K562 (cell line): ENCODE results near the gene RNF17.

Source experiments
- EZH2 ChIP-seq: IDR thresholded peaks from 2 replicates; pipeline ENCODE4 v1.6.1; 2012; ENCODE audit warnings: low read depth, mild to moderate bottlenecking, inconsistent platforms, low read length, borderline replicate concordance
- HCFC1 ChIP-seq: IDR thresholded peaks from 2 replicates; pipeline ENCODE4 v1.6.1; 2012; ENCODE audit warnings: low read depth, low read length, improper control_type of control experiment
- MAZ ChIP-seq, 2 experiments: fragments of 450-650 bp in 1 of 2; sonication (generic) in 1 of 2; formaldehyde crosslinking; IDR thresholded peaks in 1 of 2; conservative IDR thresholded peaks in 1 of 2; 2 replicates each; pipeline versions ENCODE4 v1.4.0 to v1.5.0; 2020; ENCODE audit warnings: mild to moderate bottlenecking in 1 of 2, missing genetic modification reagents in 1 of 2
- NR2F6 ChIP-seq: fragments of 450-650 bp; formaldehyde crosslinking; IDR thresholded peaks from 2 replicates; pipeline ENCODE4 v1.4.0; 2020; ENCODE audit warnings: mild to moderate bottlenecking
- PHF21A ChIP-seq: fragments of 450-650 bp; IDR thresholded peaks from 2 replicates; pipeline ENCODE4 v1.6.1; 2017; ENCODE audit warnings: low read depth, borderline replicate concordance
- POLR2A ChIP-seq: fragments of 450-650 bp; conservative IDR thresholded peaks from 2 replicates; pipeline ENCODE4 v1.6.1; 2016
- POLR2AphosphoS5 ChIP-seq: IDR thresholded peaks from 2 replicates; pipeline ENCODE4 v1.6.1; 2011; ENCODE audit warnings: mild to moderate bottlenecking, low read depth, low read length, moderate library complexity; ENCODE audit not compliant: control insufficient read depth, insufficient read depth
- TBP ChIP-seq: optimal IDR thresholded peaks from 2 replicates; pipeline ENCODE3; 2011; ENCODE audit warnings: low read depth, low read length, improper control_type of control experiment
- TF ChIP-seq, protein P1 (sequence below): sonication (generic); formaldehyde crosslinking; IDR thresholded peaks from 2 replicates; pipeline ENCODE4 v1.8.1; 2023; ENCODE audit warnings: mild to moderate bottlenecking, missing genetic modification reagents
- TF ChIP-seq, protein P2 (sequence below): sonication (generic); formaldehyde crosslinking; IDR thresholded peaks from 2 replicates; pipeline ENCODE4 v1.8.0; 2022; ENCODE audit warnings: mild to moderate bottlenecking, missing genetic modification reagents

DNA sequence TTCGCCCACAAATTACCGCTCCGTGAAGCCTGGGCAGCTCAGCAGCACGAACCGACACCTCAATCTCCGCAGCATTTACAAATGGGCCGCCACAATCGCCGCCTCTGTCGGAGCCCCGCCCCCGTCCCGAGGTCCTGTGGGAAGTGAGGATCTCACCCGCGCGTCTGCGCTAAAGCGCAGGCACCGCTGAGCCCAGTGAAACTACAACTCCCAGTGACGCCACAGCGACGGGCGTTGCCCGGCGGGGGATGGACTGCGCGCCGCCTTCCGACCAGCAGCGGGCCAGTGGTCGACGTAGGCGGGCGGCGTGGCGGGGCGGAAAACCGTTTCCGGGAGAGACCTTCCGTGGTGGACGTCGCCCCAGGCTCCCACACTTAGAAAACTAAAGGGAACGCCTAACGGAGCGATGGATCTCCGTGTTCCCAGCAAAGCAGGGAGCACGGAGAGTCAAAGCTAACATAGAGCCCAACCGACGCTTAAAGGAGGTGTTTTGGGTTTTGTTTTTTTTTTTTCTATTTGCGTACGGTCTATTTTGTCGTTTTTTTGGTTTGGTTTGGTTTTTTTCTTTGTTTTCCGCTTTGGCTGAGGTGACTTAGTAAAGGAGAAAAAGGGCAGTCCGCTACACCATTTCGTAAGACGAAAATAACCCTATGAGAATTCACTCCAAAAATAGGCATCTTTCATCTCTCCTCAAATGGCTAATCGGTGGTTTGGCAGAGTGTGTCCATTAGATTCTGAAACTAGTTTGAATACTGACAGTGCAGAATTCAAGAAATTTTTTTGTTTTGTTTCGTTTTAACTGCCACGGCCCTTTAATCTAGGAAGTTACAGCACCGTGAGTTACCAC is 159.0 kb downstream of the RNF17 start:
- TF ChIP-seq POLR2A (peak; percentile 95), NR2F6 (CRISPR knock-in tag) (no peak), MAZ (CRISPR knock-in tag; conservative IDR thresholded peaks at IDR 0.05 in 1 of 2, IDR thresholded peaks at IDR 0.05 in 1 of 2) (peak; percentile 35 to 63; a peak in 1 of 4 replicates), PHF21A (no peak), TBP (peak; percentile 74), POLR2AphosphoS5 (peak; percentile 56), EZH2 (no peak), HCFC1 (peak; percentile 97)
- TF ChIP-seq, protein P1, sequence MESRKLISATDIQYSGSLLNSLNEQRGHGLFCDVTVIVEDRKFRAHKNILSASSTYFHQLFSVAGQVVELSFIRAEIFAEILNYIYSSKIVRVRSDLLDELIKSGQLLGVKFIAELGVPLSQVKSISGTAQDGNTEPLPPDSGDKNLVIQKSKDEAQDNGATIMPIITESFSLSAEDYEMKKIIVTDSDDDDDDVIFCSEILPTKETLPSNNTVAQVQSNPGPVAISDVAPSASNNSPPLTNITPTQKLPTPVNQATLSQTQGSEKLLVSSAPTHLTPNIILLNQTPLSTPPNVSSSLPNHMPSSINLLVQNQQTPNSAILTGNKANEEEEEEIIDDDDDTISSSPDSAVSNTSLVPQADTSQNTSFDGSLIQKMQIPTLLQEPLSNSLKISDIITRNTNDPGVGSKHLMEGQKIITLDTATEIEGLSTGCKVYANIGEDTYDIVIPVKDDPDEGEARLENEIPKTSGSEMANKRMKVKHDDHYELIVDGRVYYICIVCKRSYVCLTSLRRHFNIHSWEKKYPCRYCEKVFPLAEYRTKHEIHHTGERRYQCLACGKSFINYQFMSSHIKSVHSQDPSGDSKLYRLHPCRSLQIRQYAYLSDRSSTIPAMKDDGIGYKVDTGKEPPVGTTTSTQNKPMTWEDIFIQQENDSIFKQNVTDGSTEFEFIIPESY (CRISPR knock-in tag), result no peak
- TF ChIP-seq, protein P2, sequence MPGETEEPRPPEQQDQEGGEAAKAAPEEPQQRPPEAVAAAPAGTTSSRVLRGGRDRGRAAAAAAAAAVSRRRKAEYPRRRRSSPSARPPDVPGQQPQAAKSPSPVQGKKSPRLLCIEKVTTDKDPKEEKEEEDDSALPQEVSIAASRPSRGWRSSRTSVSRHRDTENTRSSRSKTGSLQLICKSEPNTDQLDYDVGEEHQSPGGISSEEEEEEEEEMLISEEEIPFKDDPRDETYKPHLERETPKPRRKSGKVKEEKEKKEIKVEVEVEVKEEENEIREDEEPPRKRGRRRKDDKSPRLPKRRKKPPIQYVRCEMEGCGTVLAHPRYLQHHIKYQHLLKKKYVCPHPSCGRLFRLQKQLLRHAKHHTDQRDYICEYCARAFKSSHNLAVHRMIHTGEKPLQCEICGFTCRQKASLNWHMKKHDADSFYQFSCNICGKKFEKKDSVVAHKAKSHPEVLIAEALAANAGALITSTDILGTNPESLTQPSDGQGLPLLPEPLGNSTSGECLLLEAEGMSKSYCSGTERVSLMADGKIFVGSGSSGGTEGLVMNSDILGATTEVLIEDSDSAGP (CRISPR knock-in tag), result no peak
